Activated CD8-positive, alpha-beta memory T cell treated with anti-CD3 and anti-CD28 coated beads, Interleukin-2, amount 10 ng/mL, durations not matched to agents 7 days and 5 days (primary cell): Measurements from ENCODE around the gene NARS2. TPM values are rescaled to one million over a fixed set of nuclear protein-coding genes. Genes with fewer than 3 reads are reported as not detected.
A peak's percentile ranks its signal among the peaks of the same experiment; 100 is the strongest.

Source experiments
- ATAC-seq: fragments of 150-1000 bp; cut with Tn5 transposase; one replicate; pipeline ENCODE4 v1.10.0; 2021; ENCODE audit warnings: moderate library complexity
- CTCF ChIA-PET: fragments of 350-600 bp; sonication (Branson Sonifier 250); formaldehyde crosslinking; loops from one replicate; lab custom pipeline; 2021; ENCODE audit warnings: antibody characterized with exemption; lab: Charles Lee
- DNase-seq: peaks from one replicate; pipeline ENCODE4 v3.0.0-alpha.2; 2020
- H3K27ac Mint-ChIP-seq: one replicate; pipeline ENCODE4 v1.8.0; 2021; ENCODE audit warnings: mild to moderate bottlenecking, mixed read lengths
- H3K27me3 Mint-ChIP-seq: one replicate; pipeline ENCODE4 v1.8.0; 2021; ENCODE audit warnings: mixed read lengths
- H3K36me3 Mint-ChIP-seq: one replicate; pipeline ENCODE4 v1.8.0; 2021; ENCODE audit warnings: mild to moderate bottlenecking, mixed read lengths
- H3K4me1 Mint-ChIP-seq: one replicate; pipeline ENCODE4 v1.8.0; 2021; ENCODE audit warnings: mixed read lengths
- H3K4me3 Mint-ChIP-seq: one replicate; pipeline ENCODE4 v1.8.0; 2021; ENCODE audit warnings: mild to moderate bottlenecking, moderate library complexity, mixed read lengths
- H3K9me3 Mint-ChIP-seq: one replicate; pipeline ENCODE4 v1.8.0; 2022; ENCODE audit warnings: low read depth, mixed read lengths
- total RNA-seq, 2 experiments: library from RNA; stranded (reverse); gene quantifications; one replicate each; pipeline ENCODE4 v1.2.3, GENCODE V29; 2021

Gene NARS2
- total RNA-seq, 2 experiments from 2014 or later = 20.0 TPM

DNA sequence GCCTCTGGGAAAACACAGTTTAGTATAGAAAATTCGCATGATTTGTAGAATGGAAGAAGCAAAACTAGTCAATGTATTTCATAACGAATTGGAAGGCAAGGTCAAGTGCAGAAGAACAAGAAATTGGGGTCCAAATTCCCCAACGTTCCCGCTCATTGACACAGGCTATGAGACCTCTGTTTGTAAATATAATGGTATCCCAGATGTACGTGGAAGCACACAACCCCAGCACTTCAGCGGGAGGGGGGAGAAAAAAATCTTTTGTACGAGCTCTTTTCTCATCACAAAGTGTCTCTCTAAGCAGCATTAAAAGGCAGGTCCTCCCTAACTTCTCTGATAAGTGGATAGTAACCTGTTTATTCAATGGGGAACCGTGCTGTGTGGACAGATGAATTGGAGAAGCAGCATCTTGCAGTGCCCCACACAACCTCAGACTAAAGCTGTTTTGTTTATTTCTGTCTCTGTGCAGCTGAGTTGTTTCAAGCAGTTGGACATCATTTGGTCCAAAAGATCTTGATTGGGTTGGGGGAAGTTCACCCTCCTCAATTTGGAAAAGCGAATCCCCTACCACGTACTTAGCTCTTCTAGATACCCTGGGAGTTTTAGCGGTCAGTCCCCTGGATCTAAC is 156.0 kb downstream of the NARS2 start:
- Mint-ChIP-seq H3K27me3 (peaks cover 18% of the 10 kb centered on the region), H3K27ac (peak overlapping the region; percentile 68), H3K36me3 (peaks cover 2% of the 10 kb centered on the region), H3K4me1 (peaks cover 45% of the 10 kb centered on the region), H3K9me3 (no peaks in the 10 kb centered on the region), H3K4me3 (peak overlapping the region; percentile 77)
- no peak for DNase-seq
- CTCF ChIA-PET = interaction anchor here (0.9 to 9.4 kb wide), 16 partner anchors 9 to 190 kb away, joined by 3 to 115 read pairs (median 6); partner anchors contain the start of gene NARS2
- ATAC-seq = no peak

GRCh38 chr11:78417888-78418583 is 156.6 kb downstream of the NARS2 start:
- ATAC-seq (peak; percentile 79), DNase-seq (peak; percentile 83)
- Mint-ChIP-seq H3K27me3 (peaks cover 18% of the 10 kb centered on the region), H3K9me3 (no peaks in the 10 kb centered on the region), H3K27ac (peak overlapping the region; percentile 68), H3K36me3 (peaks cover 3% of the 10 kb centered on the region), H3K4me3 (peak overlapping the region; percentile 77), H3K4me1 (peaks cover 51% of the 10 kb centered on the region)
- CTCF ChIA-PET = interaction anchor here (0.9 to 9.4 kb wide), 22 partner anchors 9 to 423 kb away, joined by 3 to 115 read pairs (median 4); partner anchors contain the start of genes INTS4 and NARS2

DNA sequence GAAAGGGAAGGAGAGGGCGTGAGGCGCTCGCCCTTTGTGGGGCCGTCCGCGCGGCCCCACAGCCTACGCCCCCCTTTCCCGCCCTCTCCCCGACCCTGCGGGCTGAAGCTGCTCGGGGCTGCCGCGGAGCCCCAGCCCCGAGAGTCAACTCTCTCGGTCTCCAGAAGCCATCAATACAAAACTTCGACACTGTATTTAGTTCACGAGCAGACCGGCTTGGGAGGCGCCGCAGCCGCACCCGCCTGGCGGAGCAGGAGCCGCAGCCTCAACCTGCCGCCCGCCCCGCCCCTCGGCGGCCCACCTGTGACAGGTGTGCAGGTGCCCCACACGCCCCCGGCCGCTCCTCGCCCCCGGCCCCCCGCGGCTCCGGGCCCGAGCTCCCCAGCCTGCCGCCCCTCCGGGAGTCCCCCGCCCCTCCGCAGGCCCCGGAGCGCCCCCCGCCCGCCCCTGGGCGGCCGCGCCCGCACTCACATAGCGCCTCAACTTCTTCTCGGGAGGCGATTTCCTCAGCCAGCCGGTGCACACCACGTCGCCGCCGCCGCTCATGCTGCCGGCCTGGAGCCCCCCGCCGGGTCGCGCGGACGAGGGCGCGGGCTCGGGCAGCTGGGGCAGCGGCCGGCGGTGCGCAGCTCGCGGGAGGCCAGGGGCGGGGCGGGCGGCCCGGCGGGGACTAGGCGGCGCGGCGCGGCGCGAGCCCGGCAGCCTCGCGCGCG is 157.3 kb downstream of the NARS2 start, which contains the start of gene GAB2:
GAB2 (minus strand) TSS at position 646 of the 713 bp plus-strand sequence; CDS start at position 546, 100 bp downstream.
- H3K27ac Mint-ChIP-seq = peak within 1 kb of the TSS; percentile 86
- peaks cover 18% of the 10 kb centered on the region for H3K27me3 Mint-ChIP-seq
- CTCF ChIA-PET = interaction anchor here (0.9 to 9.4 kb wide), 23 partner anchors 10 to 423 kb away, joined by 3 to 115 read pairs (median 5); partner anchors contain the start of genes ALG8, INTS4 and NARS2
- DNase-seq (no peak), ATAC-seq (no peak)
- H3K9me3 Mint-ChIP-seq = no peaks in the 10 kb centered on the region
- H3K4me1 Mint-ChIP-seq = peaks cover 56% of the 10 kb centered on the region
- H3K4me3 Mint-ChIP-seq = peak within 1 kb of the TSS; percentile 91
- peaks cover 4% of the 10 kb centered on the region for H3K36me3 Mint-ChIP-seq

- CTCF ChIA-PET = interaction anchor here (0.8 to 9.4 kb wide), 24 partner anchors 10 to 422 kb away, joined by 3 to 115 read pairs (median 4); partner anchors contain the start of genes ALG8, INTS4 and NARS2
- Mint-ChIP-seq H3K4me1 (peaks cover 56% of the 10 kb centered on the region), H3K36me3 (peaks cover 6% of the 10 kb centered on the region), H3K27ac (peak overlapping the region; percentile 86), H3K27me3 (peaks cover 18% of the 10 kb centered on the region), H3K9me3 (no peaks in the 10 kb centered on the region), H3K4me3 (peak overlapping the region; percentile 91)
- peak; percentile 90 for DNase-seq
- ATAC-seq = peak; percentile 63
These were observed 158.1 kb downstream of the NARS2 start for GRCh38 chr11:78416285-78417174.

DNA sequence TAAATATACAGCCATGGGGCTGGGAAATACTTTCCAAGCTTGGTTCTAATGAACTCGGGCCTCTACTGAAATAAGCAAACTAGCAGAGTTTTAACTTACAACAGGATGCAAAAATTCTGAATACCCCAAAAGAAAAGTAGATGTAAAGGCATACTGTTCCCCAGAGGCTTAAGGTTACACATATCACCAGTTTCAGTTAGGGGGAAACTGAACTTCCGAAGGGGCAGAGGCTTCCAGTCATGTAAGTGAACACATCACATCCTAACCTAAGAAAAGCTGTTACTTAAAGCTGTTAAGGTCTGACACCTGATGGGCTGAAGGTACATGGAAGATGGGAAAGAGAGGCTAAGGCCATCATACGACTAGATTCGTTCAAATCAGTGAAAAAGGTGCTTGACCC is 159.3 kb downstream of the NARS2 start:
- no peak for DNase-seq
- Mint-ChIP-seq H3K9me3 (peaks cover 2% of the 10 kb centered on the region), H3K36me3 (peaks cover 13% of the 10 kb centered on the region), H3K4me1 (peaks cover 46% of the 10 kb centered on the region), H3K4me3 (peak overlapping the region; percentile 28), H3K27ac (no peak overlapping the region), H3K27me3 (peaks cover 18% of the 10 kb centered on the region)
- CTCF ChIA-PET = interaction anchor here (0.8 to 9.4 kb wide), 16 partner anchors 10 to 337 kb away, joined by 3 to 115 read pairs (median 4); partner anchors contain the start of genes ALG8 and NARS2
- ATAC-seq = no peak

DNA sequence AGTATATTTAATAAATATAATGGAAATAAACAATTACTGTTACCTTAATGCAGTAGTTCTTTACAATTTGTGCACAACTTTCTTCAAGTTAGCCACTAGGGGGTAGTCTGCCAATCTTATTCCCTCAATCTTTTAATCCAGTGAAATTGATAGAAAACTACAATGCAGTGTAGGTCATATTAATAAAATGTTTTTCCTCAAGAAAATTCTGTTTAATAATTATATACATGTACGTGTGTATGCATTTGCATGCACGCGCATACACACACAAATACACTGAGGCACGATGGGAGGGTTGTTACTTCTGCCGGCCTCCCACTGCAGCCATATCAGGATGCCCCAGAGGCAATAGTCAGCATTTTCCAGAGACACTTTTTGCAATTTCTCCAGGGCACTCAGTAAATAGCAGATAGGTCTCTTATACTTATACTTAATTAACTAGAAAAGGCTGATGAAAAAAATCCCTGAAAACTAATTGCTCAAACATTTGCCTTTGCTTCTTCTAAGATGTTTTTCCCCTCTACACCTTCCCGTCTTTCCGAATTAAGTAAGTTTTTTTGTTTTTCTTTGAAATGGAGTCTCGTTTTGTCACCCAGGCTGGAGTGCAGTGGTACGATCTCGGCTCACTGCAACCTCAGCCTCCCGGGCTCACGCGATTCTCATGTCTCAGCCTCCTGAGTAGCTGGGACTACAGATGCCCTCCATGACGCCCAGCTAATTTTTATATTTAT is 160.2 kb downstream of the NARS2 start:
- CTCF ChIA-PET = interaction anchor here (0.9 to 9.4 kb wide), 7 partner anchors 15 to 337 kb away, joined by 3 to 115 read pairs (median 6); partner anchors contain the start of gene ALG8
- no peak for ATAC-seq
- no peak for DNase-seq
- H3K36me3 Mint-ChIP-seq = peaks cover 18% of the 10 kb centered on the region
- H3K27me3 Mint-ChIP-seq = peaks cover 13% of the 10 kb centered on the region
- no peak overlapping the region for H3K4me3 Mint-ChIP-seq
- peaks cover 4% of the 10 kb centered on the region for H3K9me3 Mint-ChIP-seq
- H3K27ac Mint-ChIP-seq = no peak overlapping the region
- peaks cover 40% of the 10 kb centered on the region for H3K4me1 Mint-ChIP-seq

GRCh38 chr11:78408619-78409018 is 166.0 kb downstream of the NARS2 start:
- H3K9me3 Mint-ChIP-seq = peaks cover 16% of the 10 kb centered on the region
- peaks cover 23% of the 10 kb centered on the region for H3K4me1 Mint-ChIP-seq
- peaks cover 52% of the 10 kb centered on the region for H3K36me3 Mint-ChIP-seq
- no peaks in the 10 kb centered on the region for H3K27me3 Mint-ChIP-seq
- CTCF ChIA-PET = no interaction called here
- ATAC-seq (no peak), DNase-seq (no peak)
- no peak overlapping the region for H3K4me3 Mint-ChIP-seq
- no peak overlapping the region for H3K27ac Mint-ChIP-seq

DNA sequence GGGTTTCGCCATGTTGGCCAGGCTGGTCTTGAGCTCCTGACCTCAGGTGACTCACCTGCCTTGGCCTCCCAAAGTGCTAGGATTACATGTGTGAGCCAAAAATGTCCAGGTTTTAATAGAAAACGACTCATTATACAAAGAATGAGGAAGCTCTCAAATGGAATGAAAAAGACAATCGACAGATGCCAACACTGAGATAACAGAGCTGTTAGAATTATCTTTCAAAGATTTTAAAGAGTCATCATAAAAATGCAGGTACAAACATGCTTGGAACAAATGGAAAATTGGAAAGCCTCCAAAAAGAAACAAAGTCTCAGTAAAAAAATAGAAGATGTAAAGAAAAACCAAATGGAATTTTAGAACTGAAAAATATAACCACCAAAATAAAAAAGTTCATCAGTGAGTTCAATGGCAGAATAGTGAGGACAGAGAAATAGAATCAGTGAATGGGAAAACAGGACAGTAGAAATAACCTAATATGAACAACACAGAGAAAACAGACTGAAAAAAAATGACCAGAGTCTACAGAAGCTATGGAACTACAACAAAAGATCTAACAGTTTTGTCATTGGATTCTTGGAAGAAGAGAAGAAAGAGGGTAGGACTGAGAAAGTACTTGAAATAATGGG is 168.0 kb downstream of the NARS2 start:
- H3K36me3 Mint-ChIP-seq = peaks cover 48% of the 10 kb centered on the region

GRCh38 chr11:78405805-78406204 is 168.9 kb downstream of the NARS2 start:
- Mint-ChIP-seq H3K36me3 (peaks cover 49% of the 10 kb centered on the region), H3K27ac (no peak overlapping the region), H3K4me3 (no peak overlapping the region), H3K27me3 (no peaks in the 10 kb centered on the region), H3K9me3 (peaks cover 14% of the 10 kb centered on the region), H3K4me1 (peaks cover 16% of the 10 kb centered on the region)
- CTCF ChIA-PET = interaction anchor here (1.2 to 1.6 kb wide), 5 partner anchors 10 to 168 kb away, joined by 3 to 5 read pairs (median 3); partner anchors contain the start of gene NARS2
- DNase-seq = no peak
- ATAC-seq = no peak

More for the DNA sequence above, 168.0 kb downstream of the NARS2 start:
- Mint-ChIP-seq H3K4me1 (peaks cover 13% of the 10 kb centered on the region), H3K27ac (peak overlapping the region; percentile 49), H3K4me3 (no peak overlapping the region), H3K27me3 (no peaks in the 10 kb centered on the region), H3K9me3 (peaks cover 16% of the 10 kb centered on the region)
- no peak for ATAC-seq
- no peak for DNase-seq
- CTCF ChIA-PET = interaction anchor here (1.2 to 1.6 kb wide), 2 partner anchors 10 to 43 kb away, joined by 3 to 5 read pairs; no protein-coding TSS in a partner anchor

GRCh38 chr11:78403781-78404180 is 170.9 kb downstream of the NARS2 start:
- no peak for ATAC-seq
- Mint-ChIP-seq H3K9me3 (peaks cover 10% of the 10 kb centered on the region), H3K27me3 (no peaks in the 10 kb centered on the region), H3K4me1 (peaks cover 19% of the 10 kb centered on the region), H3K36me3 (peaks cover 38% of the 10 kb centered on the region), H3K27ac (no peak overlapping the region), H3K4me3 (no peak overlapping the region)
- CTCF ChIA-PET = no interaction called here
- DNase-seq = no peak

GRCh38 chr11:78402847-78403246 is 171.8 kb downstream of the NARS2 start:
- peaks cover 8% of the 10 kb centered on the region for H3K9me3 Mint-ChIP-seq
- no peaks in the 10 kb centered on the region for H3K27me3 Mint-ChIP-seq
- H3K4me3 Mint-ChIP-seq = no peak overlapping the region
- peaks cover 31% of the 10 kb centered on the region for H3K36me3 Mint-ChIP-seq
- H3K27ac Mint-ChIP-seq = no peak overlapping the region
- peaks cover 23% of the 10 kb centered on the region for H3K4me1 Mint-ChIP-seq
- CTCF ChIA-PET = interaction anchor here (0.7 kb wide), 1 partner anchor 13 kb away, joined by 3 read pairs; no protein-coding TSS in a partner anchor
- no peak for DNase-seq
- no peak for ATAC-seq
